Gastrocnemius medialis (tissue), 4 donors: ENCODE data around the gene SAP130.

Experiments used
- POLR2A ChIP-seq, 2 donors: fragments of 450-650 bp; IDR thresholded peaks; one replicate each; pipeline ENCODE4 v1.6.1; 2017; ENCODE audit warnings: antibody characterized with exemption in 2 of 2, mild to moderate bottlenecking in 2 of 2, moderate library complexity in 2 of 2
- TF ChIP-seq, protein P1 (sequence below), 5 experiments: fragments of 450-650 bp in 3 of 5; fragments of 200-600 bp in 2 of 5; sonication (generic) in 2 of 5; IDR thresholded peaks in 4 of 5; conservative IDR thresholded peaks in 1 of 5; 1 replicate in 4 of 5; 2 replicates in 1 of 5; pipeline ENCODE4 v1.5.1; 2016 to 2019; ENCODE audit warnings: antibody characterized with exemption in 5 of 5, mild to moderate bottlenecking in 3 of 5, moderate library complexity in 3 of 5

DNA sequence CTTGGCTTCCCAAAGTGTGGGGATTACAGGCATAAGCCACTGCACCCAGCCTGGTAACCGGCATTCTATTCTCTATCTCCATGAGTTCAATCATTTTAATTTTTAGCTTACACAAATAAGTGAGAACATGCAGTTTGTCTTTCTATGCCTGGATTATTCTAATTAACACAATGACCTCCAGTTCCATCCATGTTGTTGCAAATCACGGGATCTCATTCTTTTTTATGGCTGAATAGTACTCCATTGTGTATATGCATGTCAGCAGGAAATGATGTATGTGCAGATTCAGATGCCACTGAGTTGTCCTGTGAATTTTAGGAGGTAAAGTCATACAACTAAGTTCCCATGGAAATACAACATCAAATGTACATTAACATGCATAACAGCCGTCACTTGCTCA lies 117.4 kb downstream of the SAP130 start:
- TF ChIP-seq, protein P1, sequence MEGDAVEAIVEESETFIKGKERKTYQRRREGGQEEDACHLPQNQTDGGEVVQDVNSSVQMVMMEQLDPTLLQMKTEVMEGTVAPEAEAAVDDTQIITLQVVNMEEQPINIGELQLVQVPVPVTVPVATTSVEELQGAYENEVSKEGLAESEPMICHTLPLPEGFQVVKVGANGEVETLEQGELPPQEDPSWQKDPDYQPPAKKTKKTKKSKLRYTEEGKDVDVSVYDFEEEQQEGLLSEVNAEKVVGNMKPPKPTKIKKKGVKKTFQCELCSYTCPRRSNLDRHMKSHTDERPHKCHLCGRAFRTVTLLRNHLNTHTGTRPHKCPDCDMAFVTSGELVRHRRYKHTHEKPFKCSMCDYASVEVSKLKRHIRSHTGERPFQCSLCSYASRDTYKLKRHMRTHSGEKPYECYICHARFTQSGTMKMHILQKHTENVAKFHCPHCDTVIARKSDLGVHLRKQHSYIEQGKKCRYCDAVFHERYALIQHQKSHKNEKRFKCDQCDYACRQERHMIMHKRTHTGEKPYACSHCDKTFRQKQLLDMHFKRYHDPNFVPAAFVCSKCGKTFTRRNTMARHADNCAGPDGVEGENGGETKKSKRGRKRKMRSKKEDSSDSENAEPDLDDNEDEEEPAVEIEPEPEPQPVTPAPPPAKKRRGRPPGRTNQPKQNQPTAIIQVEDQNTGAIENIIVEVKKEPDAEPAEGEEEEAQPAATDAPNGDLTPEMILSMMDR (IDR thresholded peaks at IDR 0.05 in 4 of 5, conservative IDR thresholded peaks at IDR 0.05 in 1 of 5) = no peak
- TF ChIP-seq POLR2A (IDR thresholded peaks at IDR 0.05) = no peak
